ENCODE measurements around the gene GABRG3. TPM values are rescaled to one million over a fixed set of nuclear protein-coding genes. Genes with fewer than 3 reads are reported as not detected.

The GABRG3 gene
- total RNA-seq, 2 experiments from 2014 or later = not detected

- Mint-ChIP-seq H3K27ac (no peak overlapping the region), H3K4me3 (no peak overlapping the region), H3K4me1 (ENCODE audit: low read depth) (no peaks in the 10 kb centered on the region), H3K9me3 (peaks cover 10% of the 10 kb centered on the region), H3K27me3 (no peaks in the 10 kb centered on the region), H3K36me3 (ENCODE audit: low read depth) (no peaks in the 10 kb centered on the region)
- CTCF ChIA-PET = no interaction called here
- POLR2A ChIA-PET = no interaction called here
- no peak for TF ChIP-seq CTCF (IDR thresholded peaks at IDR 0.05)
- ATAC-seq (no peak), DNase-seq (no peak)
- intact Hi-C loops (cut with micrococcal nuclease) = no loop called here
Observed at GRCh38 chr15:27258287-27258686, 287.3 kb downstream of the GABRG3 start.

GRCh38 chr15:27260523-27260922 is 289.5 kb downstream of the GABRG3 start:
- H3K4me1 Mint-ChIP-seq (ENCODE audit: low read depth) = no peaks in the 10 kb centered on the region
- intact Hi-C loops (cut with micrococcal nuclease) = no loop called here
- DNase-seq (no peak), ATAC-seq (no peak)
- H3K9me3 Mint-ChIP-seq = peaks cover 11% of the 10 kb centered on the region
- H3K27ac Mint-ChIP-seq = no peak overlapping the region
- CTCF ChIA-PET = no interaction called here
- H3K36me3 Mint-ChIP-seq (ENCODE audit: low read depth) = no peaks in the 10 kb centered on the region
- H3K27me3 Mint-ChIP-seq = no peaks in the 10 kb centered on the region
- H3K4me3 Mint-ChIP-seq = no peak overlapping the region
- POLR2A ChIA-PET = interaction anchor here (0.6 kb wide), 1 partner anchor 46 kb away, joined by 5 read pairs; no protein-coding TSS in a partner anchor
- TF ChIP-seq CTCF (IDR thresholded peaks at IDR 0.05) = no peak

- peaks cover 14% of the 10 kb centered on the region for H3K9me3 Mint-ChIP-seq
- ChIA-PET POLR2A (no interaction called here), CTCF (no interaction called here)
- no peak overlapping the region for H3K27ac Mint-ChIP-seq
- TF ChIP-seq CTCF (IDR thresholded peaks at IDR 0.05) = no peak
- H3K36me3 Mint-ChIP-seq (ENCODE audit: low read depth) = no peaks in the 10 kb centered on the region
- H3K4me3 Mint-ChIP-seq = no peak overlapping the region
- H3K27me3 Mint-ChIP-seq = no peaks in the 10 kb centered on the region
- DNase-seq (no peak), ATAC-seq (no peak)
- intact Hi-C loops (cut with micrococcal nuclease) = no loop called here
- no peaks in the 10 kb centered on the region for H3K4me1 Mint-ChIP-seq (ENCODE audit: low read depth)
Observed at GRCh38 chr15:27268923-27269322, 297.9 kb downstream of the GABRG3 start.

GRCh38 chr15:27271258-27271657 is 300.3 kb downstream of the GABRG3 start:
- Mint-ChIP-seq H3K27me3 (no peaks in the 10 kb centered on the region), H3K27ac (no peak overlapping the region), H3K9me3 (peaks cover 14% of the 10 kb centered on the region), H3K4me3 (no peak overlapping the region), H3K36me3 (ENCODE audit: low read depth) (no peaks in the 10 kb centered on the region), H3K4me1 (ENCODE audit: low read depth) (no peaks in the 10 kb centered on the region)
- no peak for TF ChIP-seq CTCF (IDR thresholded peaks at IDR 0.05)
- ATAC-seq = no peak
- ChIA-PET POLR2A (no interaction called here), CTCF (no interaction called here)
- no peak for DNase-seq
- intact Hi-C loops (cut with micrococcal nuclease) = no loop called here

DNA sequence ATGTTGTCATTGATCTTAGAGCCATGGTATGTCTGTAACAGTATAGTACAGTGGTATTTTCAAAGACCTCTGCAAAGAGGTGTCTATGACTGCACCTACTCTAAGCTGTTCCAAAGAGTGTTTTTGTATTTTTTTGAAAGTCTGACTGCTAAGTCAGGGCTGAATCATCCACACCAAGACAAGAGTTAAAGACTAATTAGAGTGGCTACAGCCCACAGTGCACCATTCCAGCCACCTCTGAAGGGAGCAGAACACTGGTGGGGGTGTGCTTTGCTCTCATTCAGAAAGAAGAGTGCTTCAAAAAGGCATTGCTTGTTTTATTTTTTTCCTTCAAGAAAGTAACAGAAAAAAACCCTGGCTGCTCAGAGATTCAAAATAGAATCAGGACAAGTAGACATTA is 301.4 kb downstream of the GABRG3 start:
- intact Hi-C loops (cut with micrococcal nuclease) = no loop called here
- no peak overlapping the region for H3K27ac Mint-ChIP-seq
- no peaks in the 10 kb centered on the region for H3K27me3 Mint-ChIP-seq
- no peaks in the 10 kb centered on the region for H3K36me3 Mint-ChIP-seq (ENCODE audit: low read depth)
- no peak overlapping the region for H3K4me3 Mint-ChIP-seq
- ChIA-PET CTCF (no interaction called here), POLR2A (no interaction called here)
- ATAC-seq = no peak
- no peak for DNase-seq
- H3K4me1 Mint-ChIP-seq (ENCODE audit: low read depth) = no peaks in the 10 kb centered on the region
- peaks cover 11% of the 10 kb centered on the region for H3K9me3 Mint-ChIP-seq
- TF ChIP-seq CTCF (IDR thresholded peaks at IDR 0.05) = no peak

All from activated CD8-positive, alpha-beta T cell treated with anti-CD3 and anti-CD28 coated beads for 36 hours (primary cell).